SK-N-SH treated with all-trans-retinoic acid at 6 μM for 48 hours (cell line): ENCODE data around the gene GRK4.

ENCODE experiments used
- CSDC2 ChIP-seq: fragments of 250-450 bp; sonication (Bioruptor Pico); IDR thresholded peaks from 2 replicates; pipeline ENCODE4 v1.5.0; 2020; ENCODE audit warnings: mild to moderate bottlenecking, moderate library complexity
- PPARA ChIP-seq: fragments of 250-450 bp; sonication (Bioruptor Pico); IDR thresholded peaks from 2 replicates; pipeline ENCODE4 v1.5.0; 2020; ENCODE audit warnings: mild to moderate bottlenecking, borderline replicate concordance
- TCF4 ChIP-seq: fragments of 250-450 bp; sonication (Bioruptor Pico); IDR thresholded peaks from 2 replicates; pipeline ENCODE4 v1.8.0; 2021; ENCODE audit warnings: mild to moderate bottlenecking, moderate library complexity, borderline replicate concordance
- ZC3H10 ChIP-seq: fragments of 250-450 bp; sonication (Bioruptor Pico); IDR thresholded peaks from 2 replicates; pipeline ENCODE4 v1.5.1; 2021; ENCODE audit warnings: mild to moderate bottlenecking, moderate library complexity
- ZNF565 ChIP-seq: fragments of 450-650 bp; formaldehyde crosslinking; conservative IDR thresholded peaks from 2 replicates; pipeline ENCODE4 v1.5.0; 2020; ENCODE audit warnings: low read depth, mild to moderate bottlenecking, moderate library complexity
- ZNF8 ChIP-seq: fragments of 450-650 bp; formaldehyde crosslinking; IDR thresholded peaks from 2 replicates; pipeline ENCODE4 v1.5.0; 2020; ENCODE audit warnings: mild to moderate bottlenecking, moderate library complexity
- TF ChIP-seq, protein P1 (sequence below): fragments of 250-450 bp; sonication (Bioruptor Pico); IDR thresholded peaks from 2 replicates; pipeline ENCODE4 v1.8.0; 2020; ENCODE audit warnings: mild to moderate bottlenecking, moderate library complexity, borderline replicate concordance
- TF ChIP-seq, protein P2 (sequence below): fragments of 250-450 bp; sonication (Bioruptor Pico); IDR thresholded peaks from 2 replicates; pipeline ENCODE4 v1.5.1; 2020; ENCODE audit warnings: low read depth, mild to moderate bottlenecking, moderate library complexity
- TF ChIP-seq, protein P3 (sequence below): fragments of 250-450 bp; sonication (Bioruptor Pico); IDR thresholded peaks from 2 replicates; pipeline ENCODE4 v1.5.1; 2021; ENCODE audit warnings: mild to moderate bottlenecking, moderate library complexity
- TF ChIP-seq, protein P4 (sequence below): fragments of 250-450 bp; sonication (Bioruptor Pico); IDR thresholded peaks from 2 replicates; pipeline ENCODE4 v1.5.0; 2020; ENCODE audit warnings: mild to moderate bottlenecking, moderate library complexity

DNA sequence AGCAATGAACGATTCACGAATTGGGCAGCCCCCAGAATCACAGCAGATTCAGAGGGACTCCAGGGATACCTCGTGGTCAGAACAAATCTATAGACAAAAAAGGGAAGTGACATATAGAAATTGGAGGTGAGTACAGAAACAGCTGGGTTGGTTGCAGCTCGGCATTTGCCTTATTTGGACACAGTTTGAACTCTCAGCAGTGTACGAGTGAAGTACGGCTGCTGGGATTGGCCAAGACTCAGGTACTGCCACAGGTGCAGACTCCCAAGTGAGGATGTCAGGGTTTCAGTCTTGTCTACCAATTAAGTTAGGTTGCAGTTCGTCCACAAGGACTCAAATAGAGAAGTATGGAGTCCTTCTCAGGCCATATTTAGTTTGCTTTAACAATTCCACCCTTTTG is 82.8 kb downstream of the GRK4 start:
- no peak for TF ChIP-seq CSDC2 (CRISPR knock-in tag)
- TF ChIP-seq, protein P1, sequence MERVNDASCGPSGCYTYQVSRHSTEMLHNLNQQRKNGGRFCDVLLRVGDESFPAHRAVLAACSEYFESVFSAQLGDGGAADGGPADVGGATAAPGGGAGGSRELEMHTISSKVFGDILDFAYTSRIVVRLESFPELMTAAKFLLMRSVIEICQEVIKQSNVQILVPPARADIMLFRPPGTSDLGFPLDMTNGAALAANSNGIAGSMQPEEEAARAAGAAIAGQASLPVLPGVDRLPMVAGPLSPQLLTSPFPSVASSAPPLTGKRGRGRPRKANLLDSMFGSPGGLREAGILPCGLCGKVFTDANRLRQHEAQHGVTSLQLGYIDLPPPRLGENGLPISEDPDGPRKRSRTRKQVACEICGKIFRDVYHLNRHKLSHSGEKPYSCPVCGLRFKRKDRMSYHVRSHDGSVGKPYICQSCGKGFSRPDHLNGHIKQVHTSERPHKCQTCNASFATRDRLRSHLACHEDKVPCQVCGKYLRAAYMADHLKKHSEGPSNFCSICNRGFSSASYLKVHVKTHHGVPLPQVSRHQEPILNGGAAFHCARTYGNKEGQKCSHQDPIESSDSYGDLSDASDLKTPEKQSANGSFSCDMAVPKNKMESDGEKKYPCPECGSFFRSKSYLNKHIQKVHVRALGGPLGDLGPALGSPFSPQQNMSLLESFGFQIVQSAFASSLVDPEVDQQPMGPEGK (CRISPR knock-in tag) = no peak
- TF ChIP-seq, protein P2, sequence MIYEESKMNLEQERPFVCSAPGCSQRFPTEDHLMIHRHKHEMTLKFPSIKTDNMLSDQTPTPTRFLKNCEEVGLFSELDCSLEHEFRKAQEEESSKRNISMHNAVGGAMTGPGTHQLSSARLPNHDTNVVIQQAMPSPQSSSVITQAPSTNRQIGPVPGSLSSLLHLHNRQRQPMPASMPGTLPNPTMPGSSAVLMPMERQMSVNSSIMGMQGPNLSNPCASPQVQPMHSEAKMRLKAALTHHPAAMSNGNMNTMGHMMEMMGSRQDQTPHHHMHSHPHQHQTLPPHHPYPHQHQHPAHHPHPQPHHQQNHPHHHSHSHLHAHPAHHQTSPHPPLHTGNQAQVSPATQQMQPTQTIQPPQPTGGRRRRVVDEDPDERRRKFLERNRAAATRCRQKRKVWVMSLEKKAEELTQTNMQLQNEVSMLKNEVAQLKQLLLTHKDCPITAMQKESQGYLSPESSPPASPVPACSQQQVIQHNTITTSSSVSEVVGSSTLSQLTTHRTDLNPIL (CRISPR knock-in tag) = no peak
- TF ChIP-seq, protein P3, sequence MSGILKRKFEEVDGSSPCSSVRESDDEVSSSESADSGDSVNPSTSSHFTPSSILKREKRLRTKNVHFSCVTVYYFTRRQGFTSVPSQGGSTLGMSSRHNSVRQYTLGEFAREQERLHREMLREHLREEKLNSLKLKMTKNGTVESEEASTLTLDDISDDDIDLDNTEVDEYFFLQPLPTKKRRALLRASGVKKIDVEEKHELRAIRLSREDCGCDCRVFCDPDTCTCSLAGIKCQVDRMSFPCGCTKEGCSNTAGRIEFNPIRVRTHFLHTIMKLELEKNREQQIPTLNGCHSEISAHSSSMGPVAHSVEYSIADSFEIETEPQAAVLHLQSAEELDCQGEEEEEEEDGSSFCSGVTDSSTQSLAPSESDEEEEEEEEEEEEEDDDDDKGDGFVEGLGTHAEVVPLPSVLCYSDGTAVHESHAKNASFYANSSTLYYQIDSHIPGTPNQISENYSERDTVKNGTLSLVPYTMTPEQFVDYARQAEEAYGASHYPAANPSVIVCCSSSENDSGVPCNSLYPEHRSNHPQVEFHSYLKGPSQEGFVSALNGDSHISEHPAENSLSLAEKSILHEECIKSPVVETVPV (CRISPR knock-in tag) = no peak
- TF ChIP-seq ZNF8 = no peak
- TF ChIP-seq PPARA (CRISPR knock-in tag) = no peak
- no peak for TF ChIP-seq TCF4 (CRISPR knock-in tag)
- no peak for TF ChIP-seq ZC3H10 (CRISPR knock-in tag)
- TF ChIP-seq, protein P4, sequence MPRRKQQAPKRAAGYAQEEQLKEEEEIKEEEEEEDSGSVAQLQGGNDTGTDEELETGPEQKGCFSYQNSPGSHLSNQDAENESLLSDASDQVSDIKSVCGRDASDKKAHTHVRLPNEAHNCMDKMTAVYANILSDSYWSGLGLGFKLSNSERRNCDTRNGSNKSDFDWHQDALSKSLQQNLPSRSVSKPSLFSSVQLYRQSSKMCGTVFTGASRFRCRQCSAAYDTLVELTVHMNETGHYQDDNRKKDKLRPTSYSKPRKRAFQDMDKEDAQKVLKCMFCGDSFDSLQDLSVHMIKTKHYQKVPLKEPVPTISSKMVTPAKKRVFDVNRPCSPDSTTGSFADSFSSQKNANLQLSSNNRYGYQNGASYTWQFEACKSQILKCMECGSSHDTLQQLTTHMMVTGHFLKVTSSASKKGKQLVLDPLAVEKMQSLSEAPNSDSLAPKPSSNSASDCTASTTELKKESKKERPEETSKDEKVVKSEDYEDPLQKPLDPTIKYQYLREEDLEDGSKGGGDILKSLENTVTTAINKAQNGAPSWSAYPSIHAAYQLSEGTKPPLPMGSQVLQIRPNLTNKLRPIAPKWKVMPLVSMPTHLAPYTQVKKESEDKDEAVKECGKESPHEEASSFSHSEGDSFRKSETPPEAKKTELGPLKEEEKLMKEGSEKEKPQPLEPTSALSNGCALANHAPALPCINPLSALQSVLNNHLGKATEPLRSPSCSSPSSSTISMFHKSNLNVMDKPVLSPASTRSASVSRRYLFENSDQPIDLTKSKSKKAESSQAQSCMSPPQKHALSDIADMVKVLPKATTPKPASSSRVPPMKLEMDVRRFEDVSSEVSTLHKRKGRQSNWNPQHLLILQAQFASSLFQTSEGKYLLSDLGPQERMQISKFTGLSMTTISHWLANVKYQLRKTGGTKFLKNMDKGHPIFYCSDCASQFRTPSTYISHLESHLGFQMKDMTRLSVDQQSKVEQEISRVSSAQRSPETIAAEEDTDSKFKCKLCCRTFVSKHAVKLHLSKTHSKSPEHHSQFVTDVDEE (CRISPR knock-in tag) = no peak
- no peak for TF ChIP-seq ZNF565 (CRISPR knock-in tag)
